ENCODE measurements around the gene ASXL3.

ASXL3 gene

GRCh38 chr18:33577685-33578517 is at the start of gene ASXL3:
TSS of gene ASXL3 (plus strand) at chr18:33578219. CDS start at chr18:33578632, 413 bp downstream.
- no peak for DNase-seq (ENCODE audit: low read depth in 2 of 2, low spot score in 1 of 2)

- no peak for DNase-seq (ENCODE audit: low read depth in 2 of 2, low spot score in 1 of 2)
Observed at GRCh38 chr18:33532978-33533377, 45.0 kb upstream of the ASXL3 start.

GRCh38 chr18:33536904-33537303 is 41.1 kb upstream of the ASXL3 start:
- no peak for DNase-seq (ENCODE audit: low read depth in 2 of 2, low spot score in 1 of 2)

- DNase-seq (ENCODE audit: low read depth in 2 of 2, low spot score in 1 of 2): no peak
Observed at GRCh38 chr18:33538418-33539042, 39.5 kb upstream of the ASXL3 start.

- no peak for DNase-seq (ENCODE audit: low read depth in 2 of 2, low spot score in 1 of 2)
Observed at GRCh38 chr18:33540392-33540791, 37.6 kb upstream of the ASXL3 start.

- DNase-seq (ENCODE audit: low read depth in 2 of 2, low spot score in 1 of 2): no peak
Observed at GRCh38 chr18:33541316-33541715, 36.7 kb upstream of the ASXL3 start.

GRCh38 chr18:33556846-33557245 is 21.2 kb upstream of the ASXL3 start:
- DNase-seq (ENCODE audit: low read depth in 2 of 2, low spot score in 1 of 2): no peak

- DNase-seq (ENCODE audit: low read depth in 2 of 2, low spot score in 1 of 2): no peak
Observed at GRCh38 chr18:33557706-33558105, 20.3 kb upstream of the ASXL3 start.

GRCh38 chr18:33558529-33558928 is 19.5 kb upstream of the ASXL3 start:
- DNase-seq (ENCODE audit: low read depth in 2 of 2, low spot score in 1 of 2): no peak

GRCh38 chr18:33560686-33561370 is 17.2 kb upstream of the ASXL3 start:
- DNase-seq (ENCODE audit: low read depth in 2 of 2, low spot score in 1 of 2): no peak

- DNase-seq (ENCODE audit: low read depth in 2 of 2, low spot score in 1 of 2): no peak
Observed at GRCh38 chr18:33562741-33563140, 15.3 kb upstream of the ASXL3 start.

- DNase-seq (ENCODE audit: low read depth in 2 of 2, low spot score in 1 of 2): no peak
Observed at GRCh38 chr18:33567705-33568104, 10.3 kb upstream of the ASXL3 start.

GRCh38 chr18:33571998-33572787 is 5.8 kb upstream of the ASXL3 start:
- no peak for DNase-seq (ENCODE audit: low read depth in 2 of 2, low spot score in 1 of 2)

- no peak for DNase-seq (ENCODE audit: low read depth in 2 of 2, low spot score in 1 of 2)
Observed at GRCh38 chr18:33573193-33573592, 4.8 kb upstream of the ASXL3 start.

GRCh38 chr18:33575451-33575850 is 2.6 kb upstream of the ASXL3 start:
- no peak for DNase-seq (ENCODE audit: low read depth in 2 of 2, low spot score in 1 of 2)

- no peak for DNase-seq (ENCODE audit: low read depth in 2 of 2, low spot score in 1 of 2)
Observed at GRCh38 chr18:33576999-33577646, 896 bp upstream of the ASXL3 start.

- no peak for DNase-seq (ENCODE audit: low read depth in 2 of 2, low spot score in 1 of 2)
Observed at GRCh38 chr18:33578518-33579348, 714 bp downstream of the ASXL3 start.

- no peak for DNase-seq (ENCODE audit: low read depth in 2 of 2, low spot score in 1 of 2)
Observed at GRCh38 chr18:33579349-33580215, 1.6 kb downstream of the ASXL3 start.

- DNase-seq (ENCODE audit: low read depth in 2 of 2, low spot score in 1 of 2): no peak
Observed at GRCh38 chr18:33580546-33580945, 2.5 kb downstream of the ASXL3 start.

All from stimulated activated CD8-positive, alpha-beta memory T cell treated with anti-CD3 and anti-CD28 coated beads, Interleukin-4, amount 100 ng/mL, for 1 hour (primary cell).